Neuronal stem cell (in vitro differentiated cells): ENCODE measurements around the gene DGKG.

Source experiments
- DNase-seq: peaks from one replicate; pipeline ENCODE4 v3.0.0-alpha.2; 2013; ENCODE audit warnings: low spot score
- H2AFZ ChIP-seq: one replicate; pipeline ENCODE4 v1.6.1; 2013; ENCODE audit warnings: mild to moderate bottlenecking, low read length, inconsistent platforms
- H2AK5ac ChIP-seq: 2 replicates; pipeline ENCODE4 v1.6.1; 2013; ENCODE audit warnings: low read depth, mild to moderate bottlenecking, inconsistent platforms, low read length, moderate library complexity, mixed read lengths
- H2BK120ac ChIP-seq: 2 replicates; pipeline ENCODE4 v1.6.1; 2013; ENCODE audit warnings: low read depth, mild to moderate bottlenecking, inconsistent platforms, low read length, moderate library complexity, mixed read lengths
- H2BK12ac ChIP-seq: one replicate; pipeline ENCODE4 v1.6.1; 2013; ENCODE audit warnings: low read length, inconsistent platforms
- H2BK15ac ChIP-seq: 2 replicates; pipeline ENCODE4 v1.6.1; 2013; ENCODE audit warnings: mild to moderate bottlenecking, low read length, inconsistent platforms, mixed read lengths
- H2BK5ac ChIP-seq: one replicate; pipeline ENCODE4 v1.6.1; 2013; ENCODE audit warnings: inconsistent platforms, mild to moderate bottlenecking, low read length, moderate library complexity
- H3K14ac ChIP-seq: one replicate; pipeline ENCODE4 v1.6.1; 2013; ENCODE audit warnings: low read length, inconsistent platforms
- H3K18ac ChIP-seq: 2 replicates; pipeline ENCODE4 v1.6.1; 2013; ENCODE audit warnings: low read length, inconsistent platforms
- H3K23ac ChIP-seq: 2 replicates; pipeline ENCODE4 v1.6.1; 2013; ENCODE audit warnings: low read depth, mild to moderate bottlenecking, mixed read lengths, low read length, inconsistent platforms; ENCODE audit not compliant: poor library complexity
- H3K27ac ChIP-seq: replicated peaks from 3 replicates; pipeline ENCODE4 v1.5.1; 2013; ENCODE audit warnings: low read length, inconsistent platforms
- H3K27me3 ChIP-seq, 3 experiments: 2 replicates each; pipeline ENCODE4 v1.6.1; 2013; ENCODE audit warnings: low read length in 3 of 3, mild to moderate bottlenecking in 2 of 3, inconsistent platforms in 1 of 3, low read depth in 1 of 3, mixed read lengths in 1 of 3, moderate library complexity in 1 of 3; ENCODE audit not compliant: control insufficient read depth in 3 of 3, insufficient read depth in 3 of 3
- H3K36me3 ChIP-seq, 2 donors: replicated peaks in 1 of 2; 2 replicates each; pipeline ENCODE4 v1.6.1; 2013; ENCODE audit warnings: low read length in 2 of 2; ENCODE audit not compliant: control insufficient read depth in 2 of 2, insufficient read depth in 2 of 2
- H3K4ac ChIP-seq: 2 replicates; pipeline ENCODE4 v1.6.1; 2013; ENCODE audit warnings: inconsistent platforms, mild to moderate bottlenecking, low read length, moderate library complexity
- H3K4me1 ChIP-seq, 2 donors: 1 replicate in 1 of 2; 2 replicates in 1 of 2; pipeline ENCODE4 v1.6.1; 2013; ENCODE audit warnings: low read length in 2 of 2, low read depth in 1 of 2; ENCODE audit not compliant: control insufficient read depth in 2 of 2, insufficient read depth in 1 of 2
- H3K4me2 ChIP-seq: one replicate; pipeline ENCODE4 v1.6.1; 2013; ENCODE audit warnings: mild to moderate bottlenecking, low read length, inconsistent platforms; ENCODE audit not compliant: insufficient read depth, poor library complexity, severe bottlenecking
- H3K4me3 ChIP-seq, 2 donors: 2 replicates each; pipeline ENCODE4 v1.5.1; 2013; ENCODE audit warnings: low read length in 2 of 2, mild to moderate bottlenecking in 2 of 2, inconsistent platforms in 1 of 2, moderate library complexity in 1 of 2
- H3K79me1 ChIP-seq: one replicate; pipeline ENCODE4 v1.6.1; 2013; ENCODE audit warnings: low read depth, mild to moderate bottlenecking, inconsistent platforms, low read length, moderate library complexity
- H3K9ac ChIP-seq: one replicate; pipeline ENCODE4 v1.6.1; 2013; ENCODE audit warnings: mild to moderate bottlenecking, low read depth, low read length, inconsistent platforms; ENCODE audit not compliant: poor library complexity
- H3K9me3 ChIP-seq, 2 donors: replicated peaks in 1 of 2; 2 replicates each; pipeline versions ENCODE3 to v1.6.1; 2013; ENCODE audit warnings: low read length in 2 of 2, mild to moderate bottlenecking in 2 of 2, inconsistent platforms in 1 of 2, low read depth in 1 of 2, mixed read lengths in 1 of 2, moderate library complexity in 1 of 2; ENCODE audit not compliant: control insufficient read depth in 2 of 2, insufficient read depth in 1 of 2
- H4K8ac ChIP-seq: one replicate; pipeline ENCODE4 v1.6.1; 2013; ENCODE audit warnings: low read depth, mild to moderate bottlenecking, inconsistent platforms, low read length, moderate library complexity
- H4K91ac ChIP-seq: one replicate; pipeline ENCODE4 v1.6.1; 2013; ENCODE audit warnings: low read length, low read depth, mild to moderate bottlenecking, inconsistent platforms; ENCODE audit not compliant: poor library complexity
- WGBS, 2 donors: extraction: QIAGEN DNeasy Blood & Tissue Kit; methylation state at CpG; one replicate each; pipeline ENCODE4 v1.1.7; 2013; ENCODE audit warnings: missing lambda C conversion rate in 2 of 2, mixed read lengths in 1 of 2; ENCODE audit not compliant: insufficient read length in 2 of 2, insufficient replicate concordance in 1 of 2; ENCODE audit errors: extremely low coverage in 2 of 2; 5-methylcytosine and 5-hydroxymethylcytosine counted together

Gene DGKG

GRCh38 chr3:186181901-186182300, 180.1 kb downstream of the DGKG start:
- Histone ChIP-seq H3K4me2 (no peak overlapping the region), H2BK5ac (no peak overlapping the region), H3K27ac (no peak overlapping the region), H2AK5ac (no peak overlapping the region), H3K36me3 (no peaks in the 10 kb centered on the region), H2AFZ (no peak overlapping the region), H4K8ac (no peak overlapping the region), H3K4me1 (no peaks in the 10 kb centered on the region), H4K91ac (no peak overlapping the region), H3K4me3 (no peak overlapping the region), H3K4ac (no peak overlapping the region), H3K27me3 (peaks cover 0 to 29% (median 0%) of the 10 kb centered on the region in 3 experiments), H2BK12ac (no peak overlapping the region), H3K23ac (no peak overlapping the region), H3K9me3 (no peaks in the 10 kb centered on the region), H3K14ac (no peak overlapping the region), H2BK120ac (no peak overlapping the region), H2BK15ac (no peak overlapping the region), H3K79me1 (no peaks in the 10 kb centered on the region), H3K9ac (no peak overlapping the region), H3K18ac (no peak overlapping the region)
- WGBS, 2 donors = no CpG with 5 or more reads among the region's 2 CpGs
- no peak for DNase-seq

DNA sequence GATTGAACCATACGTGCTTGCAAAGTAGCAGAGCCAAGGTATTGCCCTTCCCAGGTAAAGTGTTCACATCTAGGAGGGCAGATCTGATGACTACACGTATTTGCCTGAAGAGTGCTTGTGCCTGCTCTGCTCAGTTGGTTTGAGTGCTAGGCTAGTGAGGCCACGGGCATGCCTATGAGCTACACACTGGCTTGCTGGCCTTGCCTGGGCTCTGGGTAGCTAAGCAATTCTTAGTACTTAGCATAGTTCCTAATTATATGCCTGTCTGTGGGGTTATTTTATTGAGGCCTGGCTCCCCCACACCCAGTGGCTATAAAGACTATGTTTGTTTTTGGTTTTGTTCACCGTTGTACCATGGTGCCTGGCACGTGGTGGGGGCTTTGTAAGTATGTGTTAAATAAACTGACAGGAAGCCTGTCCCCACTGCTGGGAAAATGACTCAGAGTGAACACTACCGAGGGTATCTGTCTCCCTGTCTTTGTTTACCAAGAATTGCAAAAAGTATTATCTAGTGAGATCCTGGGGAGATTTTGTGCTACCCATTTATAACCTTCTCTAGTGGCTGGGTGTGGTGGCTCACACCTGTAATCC, 181.0 kb downstream of the DGKG start:
- Histone ChIP-seq H3K27ac (no peak overlapping the region), H3K18ac (no peak overlapping the region), H3K9ac (no peak overlapping the region), H2AFZ (no peak overlapping the region), H3K23ac (no peak overlapping the region), H2BK12ac (no peak overlapping the region), H2AK5ac (no peak overlapping the region), H2BK120ac (no peak overlapping the region), H2BK5ac (no peak overlapping the region), H3K9me3 (no peaks in the 10 kb centered on the region), H3K4me1 (no peaks in the 10 kb centered on the region), H3K14ac (no peak overlapping the region), H3K27me3 (peaks cover 0 to 36% (median 0%) of the 10 kb centered on the region in 3 experiments), H4K8ac (no peak overlapping the region), H3K79me1 (no peaks in the 10 kb centered on the region), H3K4me2 (no peak overlapping the region), H2BK15ac (no peak overlapping the region), H3K4ac (no peak overlapping the region), H4K91ac (no peak overlapping the region), H3K36me3 (no peaks in the 10 kb centered on the region), H3K4me3 (no peak overlapping the region)
- no CpG with 5 or more reads among the region's 6 CpGs for WGBS, 2 donors
- DNase-seq = no peak

GRCh38 chr3:186180151-186180550, 181.9 kb downstream of the DGKG start:
- Histone ChIP-seq H4K91ac (no peak overlapping the region), H3K4me1 (peaks cover 0 to 1% of the 10 kb centered on the region in 2 donors), H3K36me3 (no peaks in the 10 kb centered on the region), H3K14ac (no peak overlapping the region), H3K9me3 (no peaks in the 10 kb centered on the region), H2BK120ac (no peak overlapping the region), H2AFZ (no peak overlapping the region), H2AK5ac (no peak overlapping the region), H3K23ac (no peak overlapping the region), H3K27ac (no peak overlapping the region), H3K18ac (no peak overlapping the region), H3K79me1 (no peaks in the 10 kb centered on the region), H2BK15ac (no peak overlapping the region), H4K8ac (no peak overlapping the region), H3K4ac (no peak overlapping the region), H3K27me3 (peaks cover 0 to 43% (median 0%) of the 10 kb centered on the region in 3 experiments), H2BK12ac (no peak overlapping the region), H2BK5ac (no peak overlapping the region), H3K4me3 (no peak overlapping the region), H3K4me2 (no peak overlapping the region), H3K9ac (no peak overlapping the region)
- WGBS, 2 donors = 100% methylated on average over 1 of the region's 5 CpGs; no CpG with 5 or more reads in 1 of the 2 donors
- DNase-seq = no peak

DNA sequence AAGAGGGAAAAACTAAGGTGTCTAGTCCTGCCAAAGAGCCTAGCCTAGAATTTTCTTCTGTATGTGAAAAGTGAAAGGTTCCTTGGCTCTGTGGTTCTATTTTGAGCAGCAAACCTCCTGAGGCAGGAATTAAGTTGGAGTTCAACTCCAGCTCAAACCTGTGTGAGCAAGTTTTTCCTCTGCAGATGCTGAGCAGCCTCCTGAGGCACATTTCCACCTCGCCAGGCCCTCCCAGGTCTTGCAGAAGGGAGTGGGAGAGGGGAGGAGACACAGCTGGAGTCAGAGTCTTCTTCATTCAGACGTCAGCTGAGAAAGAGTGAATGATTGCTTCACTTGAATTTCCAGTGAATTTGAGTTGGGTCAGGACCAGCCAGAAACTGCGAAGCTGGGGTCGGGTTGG, 183.6 kb downstream of the DGKG start:
- Histone ChIP-seq H2BK120ac (no peak overlapping the region), H3K18ac (no peak overlapping the region), H2BK15ac (no peak overlapping the region), H3K36me3 (no peaks in the 10 kb centered on the region), H3K23ac (no peak overlapping the region), H3K27ac (no peak overlapping the region), H3K79me1 (no peaks in the 10 kb centered on the region), H2BK5ac (no peak overlapping the region), H2AFZ (no peak overlapping the region), H3K4me1 (peaks cover 0 to 1% of the 10 kb centered on the region in 2 donors), H3K9me3 (no peaks in the 10 kb centered on the region), H2AK5ac (no peak overlapping the region), H3K27me3 (peaks cover 0 to 50% (median 0%) of the 10 kb centered on the region in 3 experiments), H2BK12ac (no peak overlapping the region), H3K9ac (no peak overlapping the region), H3K4ac (no peak overlapping the region), H3K4me3 (no peak overlapping the region), H3K14ac (no peak overlapping the region), H4K91ac (no peak overlapping the region), H3K4me2 (no peak overlapping the region), H4K8ac (no peak overlapping the region)
- no CpG with 5 or more reads among the region's 4 CpGs for WGBS, 2 donors
- DNase-seq = no peak
